SW 1271 (cell line): ENCODE data around the gene VPS39.

ENCODE experiments used
- DNase-seq, 2 experiments: peaks; one replicate each; lab custom pipeline; 2025; lab: John Stamatoyannopoulos, UW

The VPS39 gene

GRCh38 chr15:42158941-42159340, 49.2 kb downstream of the VPS39 start:
- no peak for DNase-seq

- no peak for DNase-seq
Observed at GRCh38 chr15:42157981-42158765, 49.9 kb downstream of the VPS39 start.

- DNase-seq, result no peak
Observed at GRCh38 chr15:42157381-42157780, 50.7 kb downstream of the VPS39 start.

GRCh38 chr15:42156243-42156922, 51.7 kb downstream of the VPS39 start, which contains the start of gene PLA2G4F:
Gene PLA2G4F (minus strand): TSS chr15:42156636. CDS start chr15:42156549, 87 bp downstream.
- no peak for DNase-seq

GRCh38 chr15:42155546-42156242, 52.4 kb downstream of the VPS39 start:
- DNase-seq, result no peak

- DNase-seq, result no peak
Observed at GRCh38 chr15:42154956-42155355, 53.1 kb downstream of the VPS39 start.

- no peak for DNase-seq
Observed at GRCh38 chr15:42154212-42154941, 53.7 kb downstream of the VPS39 start.

- no peak for DNase-seq
Observed at GRCh38 chr15:42153874-42154211, 54.3 kb downstream of the VPS39 start.

GRCh38 chr15:42152921-42153698, 55.0 kb downstream of the VPS39 start:
- no peak for DNase-seq

- no peak for DNase-seq
Observed at GRCh38 chr15:42152196-42152920, 55.7 kb downstream of the VPS39 start.

GRCh38 chr15:42151736-42152135, 56.4 kb downstream of the VPS39 start:
- no peak for DNase-seq

GRCh38 chr15:42151141-42151561, 57.0 kb downstream of the VPS39 start:
- DNase-seq, result no peak

GRCh38 chr15:42150219-42150970, 57.7 kb downstream of the VPS39 start:
- no peak for DNase-seq

GRCh38 chr15:42149493-42150218, 58.4 kb downstream of the VPS39 start:
- DNase-seq, result no peak

GRCh38 chr15:42148808-42149492, 59.2 kb downstream of the VPS39 start:
- no peak for DNase-seq

GRCh38 chr15:42147431-42147735, 60.7 kb downstream of the VPS39 start:
- no peak for DNase-seq

GRCh38 chr15:42146551-42147430, 61.3 kb downstream of the VPS39 start:
- no peak for DNase-seq
